Progenitor cell of endocrine pancreas (in vitro differentiated cells): ENCODE data around the gene ARID1B. TPM values are rescaled to one million over a fixed set of nuclear protein-coding genes. Genes with fewer than 3 reads are reported as not detected.

Experiments
- DNase-seq: peaks from one replicate; pipeline ENCODE4 v3.0.0; 2021; ENCODE audit warnings: low spot score; ENCODE audit not compliant: unreplicated experiment
- H3K27ac Mint-ChIP-seq: 2 replicates; pipeline ENCODE4 v1.8.0; 2021; ENCODE audit warnings: mild to moderate bottlenecking, moderate library complexity, mixed read lengths
- H3K27me3 Mint-ChIP-seq: 2 replicates; pipeline ENCODE4 v1.8.0; 2021; ENCODE audit warnings: mixed read lengths
- H3K36me3 Mint-ChIP-seq: 2 replicates; pipeline ENCODE4 v1.8.0; 2022; ENCODE audit warnings: mixed read lengths; ENCODE audit not compliant: insufficient read depth
- H3K4me1 Mint-ChIP-seq: 2 replicates; pipeline ENCODE4 v1.8.0; 2021; ENCODE audit warnings: low read depth, mixed read lengths
- H3K4me3 Mint-ChIP-seq: 2 replicates; pipeline ENCODE4 v1.8.0; 2021; ENCODE audit warnings: low read depth, mild to moderate bottlenecking, moderate library complexity, mixed read lengths
- H3K9me3 Mint-ChIP-seq: 2 replicates; pipeline ENCODE4 v1.8.0; 2021; ENCODE audit warnings: low read depth, mixed read lengths
- total RNA-seq: library from RNA; stranded (reverse); gene quantifications from 2 replicates; pipeline ENCODE4 v1.2.1, GENCODE V29; 2021
- TF ChIP-seq, protein P1 (sequence below): fragments of 200-600 bp; sonication (generic); IDR thresholded peaks from one replicate; pipeline ENCODE4 v1.5.0; 2021; ENCODE audit warnings: antibody characterized with exemption, mild to moderate bottlenecking; ENCODE audit not compliant: unreplicated experiment

Gene ARID1B
- total RNA-seq, 1 donor from 2014 or later = 152 TPM

DNA sequence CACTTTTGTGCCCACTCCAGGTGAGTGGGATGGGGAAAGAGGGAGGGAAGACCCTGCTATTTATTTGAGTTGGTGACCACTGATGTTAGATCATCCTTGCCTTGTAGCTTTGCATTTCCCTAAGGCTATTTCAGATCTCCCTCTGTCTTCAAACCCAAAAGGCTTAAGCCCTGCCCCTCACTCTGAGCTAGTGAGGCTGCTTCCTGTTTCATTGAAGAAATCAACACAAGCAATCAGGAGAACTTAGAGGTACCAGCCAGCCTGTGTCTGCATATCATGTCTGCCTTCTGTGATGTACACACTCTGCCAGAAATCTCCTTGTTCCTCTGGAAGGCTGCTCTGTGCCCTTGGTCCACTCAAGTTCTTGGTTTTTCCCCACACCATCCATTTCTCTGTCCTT, 135.3 kb downstream of the ARID1B start:
- Mint-ChIP-seq H3K27me3 (no peaks in the 10 kb centered on the region), H3K36me3 (peaks cover 3% of the 10 kb centered on the region), H3K27ac (peak overlapping the region; percentile 0), H3K9me3 (no peaks in the 10 kb centered on the region), H3K4me1 (peaks cover 9% of the 10 kb centered on the region), H3K4me3 (no peak overlapping the region)
- no peak for DNase-seq
- TF ChIP-seq, protein P1, sequence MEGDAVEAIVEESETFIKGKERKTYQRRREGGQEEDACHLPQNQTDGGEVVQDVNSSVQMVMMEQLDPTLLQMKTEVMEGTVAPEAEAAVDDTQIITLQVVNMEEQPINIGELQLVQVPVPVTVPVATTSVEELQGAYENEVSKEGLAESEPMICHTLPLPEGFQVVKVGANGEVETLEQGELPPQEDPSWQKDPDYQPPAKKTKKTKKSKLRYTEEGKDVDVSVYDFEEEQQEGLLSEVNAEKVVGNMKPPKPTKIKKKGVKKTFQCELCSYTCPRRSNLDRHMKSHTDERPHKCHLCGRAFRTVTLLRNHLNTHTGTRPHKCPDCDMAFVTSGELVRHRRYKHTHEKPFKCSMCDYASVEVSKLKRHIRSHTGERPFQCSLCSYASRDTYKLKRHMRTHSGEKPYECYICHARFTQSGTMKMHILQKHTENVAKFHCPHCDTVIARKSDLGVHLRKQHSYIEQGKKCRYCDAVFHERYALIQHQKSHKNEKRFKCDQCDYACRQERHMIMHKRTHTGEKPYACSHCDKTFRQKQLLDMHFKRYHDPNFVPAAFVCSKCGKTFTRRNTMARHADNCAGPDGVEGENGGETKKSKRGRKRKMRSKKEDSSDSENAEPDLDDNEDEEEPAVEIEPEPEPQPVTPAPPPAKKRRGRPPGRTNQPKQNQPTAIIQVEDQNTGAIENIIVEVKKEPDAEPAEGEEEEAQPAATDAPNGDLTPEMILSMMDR = no peak

DNA sequence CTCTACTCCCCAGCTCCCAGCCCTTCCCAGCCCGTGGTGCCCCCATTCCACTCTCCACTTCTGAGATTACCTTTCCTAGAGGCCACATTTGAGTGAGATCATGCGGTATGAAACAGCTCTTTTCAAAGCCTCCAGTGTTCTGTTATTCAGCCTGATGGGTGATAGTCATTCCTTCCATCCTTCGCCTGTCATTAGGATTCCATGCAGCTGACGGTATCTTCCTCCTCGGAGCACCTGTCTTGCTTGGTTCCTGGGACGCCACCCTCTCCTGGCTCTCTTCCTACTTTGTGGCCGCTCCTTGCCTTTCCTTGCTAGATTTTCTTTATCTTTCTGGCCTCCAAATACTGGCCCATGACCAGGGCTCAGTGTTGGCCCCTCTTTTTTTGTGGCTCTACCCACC, 137.0 kb downstream of the ARID1B start:
- DNase-seq = no peak
- Mint-ChIP-seq H3K4me3 (no peak overlapping the region), H3K27ac (peak overlapping the region; percentile 72), H3K4me1 (peaks cover 3% of the 10 kb centered on the region), H3K27me3 (no peaks in the 10 kb centered on the region), H3K9me3 (no peaks in the 10 kb centered on the region), H3K36me3 (peaks cover 2% of the 10 kb centered on the region)
- TF ChIP-seq, protein P1 = no peak

DNA sequence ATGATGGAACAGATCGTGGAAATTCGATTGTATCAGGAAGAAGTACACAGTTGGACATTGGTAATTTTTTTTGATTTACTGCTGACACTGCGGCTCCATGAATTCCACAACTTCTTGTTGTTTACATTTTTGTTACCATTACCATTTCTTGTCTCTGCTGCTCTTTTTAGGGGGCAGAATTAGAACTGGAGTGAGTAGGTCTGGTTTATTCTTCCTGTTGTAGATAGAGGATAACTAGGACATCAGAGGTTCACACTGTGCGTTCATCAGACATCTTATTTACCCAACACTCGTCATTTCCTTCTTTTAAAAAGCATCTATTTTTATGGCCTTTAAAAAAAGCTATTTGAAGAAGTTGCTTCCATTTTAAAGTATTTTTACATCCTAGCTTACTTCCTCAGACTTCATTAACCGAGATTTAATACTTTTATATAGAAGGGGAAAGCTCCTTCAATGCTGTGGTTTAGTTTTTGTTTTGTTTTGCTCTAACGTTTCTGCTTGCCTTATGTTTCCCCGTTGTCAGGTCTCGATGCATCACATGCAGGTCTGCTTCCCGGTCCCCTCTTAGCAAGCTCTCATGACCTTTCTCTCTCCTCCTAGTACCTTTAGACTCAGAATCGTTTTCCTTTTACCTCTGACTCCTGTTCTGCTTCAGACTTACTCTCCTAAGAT, 139.1 kb downstream of the ARID1B start:
- Mint-ChIP-seq H3K9me3 (no peaks in the 10 kb centered on the region), H3K4me3 (no peak overlapping the region), H3K27me3 (no peaks in the 10 kb centered on the region), H3K27ac (peak overlapping the region; percentile 54), H3K4me1 (peaks cover 3% of the 10 kb centered on the region), H3K36me3 (peaks cover 2% of the 10 kb centered on the region)
- TF ChIP-seq, protein P1 = no peak
- DNase-seq = no peak

DNA sequence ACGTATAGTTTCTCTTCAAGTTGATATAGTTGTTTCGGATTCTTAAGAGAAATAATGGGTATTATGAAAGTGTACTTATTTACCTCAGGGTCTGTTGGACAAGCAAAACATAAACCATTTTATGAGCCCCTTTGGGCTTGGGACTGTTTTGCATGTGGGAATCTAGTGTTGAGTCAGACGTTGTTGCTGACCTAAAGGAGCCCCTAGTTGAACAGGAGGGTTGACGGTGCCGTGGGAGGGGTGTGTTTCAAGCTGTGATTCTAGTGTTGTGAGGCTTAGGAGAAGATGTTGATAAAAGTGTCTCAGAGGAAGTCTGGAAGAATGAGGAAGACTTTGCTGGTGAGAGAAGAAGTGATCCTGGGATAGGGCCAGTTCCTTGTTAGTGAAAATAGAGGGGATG, 140.0 kb downstream of the ARID1B start:
- Mint-ChIP-seq H3K27me3 (no peaks in the 10 kb centered on the region), H3K9me3 (no peaks in the 10 kb centered on the region), H3K36me3 (peaks cover 2% of the 10 kb centered on the region), H3K4me3 (no peak overlapping the region), H3K4me1 (peaks cover 3% of the 10 kb centered on the region), H3K27ac (no peak overlapping the region)
- TF ChIP-seq, protein P1 = no peak
- no peak for DNase-seq

DNA sequence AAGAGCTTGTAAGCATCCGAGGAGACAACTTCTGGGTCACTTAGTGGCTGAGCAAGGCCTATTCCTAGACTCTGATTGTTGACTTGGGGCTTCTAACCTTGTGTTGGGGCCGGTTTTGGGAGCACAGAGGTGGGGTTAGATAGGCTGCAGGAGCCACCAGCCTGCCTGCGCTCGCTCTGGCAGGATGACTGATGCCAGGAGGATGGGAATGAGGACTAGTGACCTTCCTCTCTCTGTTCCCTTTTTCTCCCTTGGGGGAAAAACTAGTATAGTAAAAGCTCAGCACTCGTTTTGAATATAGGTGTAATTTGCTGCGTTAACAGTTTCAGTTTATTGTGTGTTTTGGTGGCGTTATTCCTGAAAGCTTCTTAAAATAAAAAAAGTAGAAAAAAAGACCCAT, 141.5 kb downstream of the ARID1B start:
- no peak overlapping the region for H3K27ac Mint-ChIP-seq

More for the DNA sequence above, 141.5 kb downstream of the ARID1B start:
- TF ChIP-seq, protein P1 = no peak
- peaks cover 3% of the 10 kb centered on the region for H3K4me1 Mint-ChIP-seq
- H3K4me3 Mint-ChIP-seq = no peak overlapping the region
- no peaks in the 10 kb centered on the region for H3K36me3 Mint-ChIP-seq
- no peaks in the 10 kb centered on the region for H3K27me3 Mint-ChIP-seq
- DNase-seq = no peak
- no peaks in the 10 kb centered on the region for H3K9me3 Mint-ChIP-seq
